GM18507 (cell line): Measurements from ENCODE around the gene PHYHIPL.

Experiments used
- DNase-seq: peaks from one replicate; pipeline ENCODE4 v3.0.0; 2011; ENCODE audit warnings: low read depth; ENCODE audit not compliant: insufficient read length; ENCODE audit errors: extremely low spot score
- FAIRE-seq: peaks from 2 replicates; lab custom pipeline; 2011; peaks lifted over from hg19 to GRCh38; lab: Jason Lieb, UNC

Gene PHYHIPL

DNA sequence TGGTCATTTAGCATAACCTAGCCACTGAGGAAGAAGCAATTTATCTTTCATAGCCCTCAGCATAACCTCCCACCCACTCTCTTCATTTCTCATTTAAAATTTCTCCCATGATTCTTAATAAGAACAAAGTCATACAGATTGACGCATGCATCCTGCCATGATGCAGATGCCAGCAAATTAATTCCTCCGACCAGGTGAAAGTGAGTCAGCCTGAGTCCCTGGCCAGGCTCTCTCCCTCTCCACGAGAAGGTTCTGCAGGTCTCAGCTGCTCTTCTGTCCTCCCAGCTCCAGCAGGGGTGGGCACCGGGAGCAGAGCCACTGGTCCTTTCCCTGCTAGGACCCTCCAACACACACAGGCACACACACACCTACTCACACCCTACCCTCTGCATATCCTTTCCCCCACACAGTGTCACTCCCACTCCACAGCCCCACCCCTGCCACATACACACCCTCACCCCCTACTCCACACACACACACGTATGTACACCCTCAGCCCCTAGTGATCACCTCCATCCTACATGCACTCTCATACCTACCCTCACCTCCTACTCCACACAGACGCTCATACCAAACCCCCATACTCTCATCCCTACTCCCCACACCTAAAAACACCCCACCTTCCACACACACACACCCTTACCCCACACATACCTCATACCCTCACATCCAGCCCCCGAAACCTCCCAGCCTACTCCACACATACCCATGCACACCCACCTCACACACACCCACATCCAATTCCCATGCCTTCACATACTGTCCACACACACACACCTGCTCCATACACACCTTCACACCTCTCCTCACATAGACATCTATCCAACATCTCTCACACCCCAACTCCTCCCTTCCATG lies 107.9 kb downstream of the PHYHIPL start:
- FAIRE-seq (no peak), DNase-seq (no peak)

DNA sequence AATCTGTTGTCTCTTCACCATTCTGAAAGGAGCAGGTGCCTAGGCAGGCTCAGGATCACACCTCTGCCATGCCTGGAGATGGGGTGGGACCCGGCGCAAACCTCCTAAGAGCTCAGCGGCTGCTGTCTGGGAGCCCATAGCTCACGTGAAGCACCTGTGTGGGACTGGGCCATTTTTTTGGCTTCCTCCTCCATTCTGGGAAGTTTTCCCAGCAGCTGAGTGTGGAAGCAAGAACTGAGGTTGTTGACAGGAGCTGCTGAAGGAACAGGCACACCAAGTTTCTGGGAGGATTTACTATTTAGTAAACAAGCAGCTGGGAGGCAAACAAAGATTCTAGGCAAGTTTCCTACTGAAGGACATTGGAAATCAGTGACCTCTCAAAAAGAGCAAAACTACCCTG lies 108.6 kb downstream of the PHYHIPL start:
- FAIRE-seq, result no peak

DNA sequence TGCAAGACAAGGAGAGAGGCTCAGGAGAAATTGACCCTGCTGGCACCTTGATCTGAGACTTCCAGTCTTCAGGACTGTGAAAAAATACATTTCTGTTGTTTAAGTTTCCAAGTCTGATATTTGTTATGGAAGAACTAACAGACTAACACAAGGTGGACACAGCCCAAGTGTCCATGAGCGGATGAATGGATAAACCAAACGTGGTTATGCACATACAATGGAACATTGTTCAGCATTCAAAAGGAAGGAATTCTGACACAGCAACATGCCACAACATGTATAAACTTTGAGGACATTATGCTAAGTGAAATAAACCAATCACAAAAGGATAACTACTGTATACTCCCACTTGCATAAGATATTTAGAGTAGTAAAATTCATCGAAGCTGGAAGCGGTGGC lies 109.4 kb downstream of the PHYHIPL start:
- DNase-seq (no peak), FAIRE-seq (no peak)

More for the DNA sequence above, 108.6 kb downstream of the PHYHIPL start:
- DNase-seq, result no peak

DNA sequence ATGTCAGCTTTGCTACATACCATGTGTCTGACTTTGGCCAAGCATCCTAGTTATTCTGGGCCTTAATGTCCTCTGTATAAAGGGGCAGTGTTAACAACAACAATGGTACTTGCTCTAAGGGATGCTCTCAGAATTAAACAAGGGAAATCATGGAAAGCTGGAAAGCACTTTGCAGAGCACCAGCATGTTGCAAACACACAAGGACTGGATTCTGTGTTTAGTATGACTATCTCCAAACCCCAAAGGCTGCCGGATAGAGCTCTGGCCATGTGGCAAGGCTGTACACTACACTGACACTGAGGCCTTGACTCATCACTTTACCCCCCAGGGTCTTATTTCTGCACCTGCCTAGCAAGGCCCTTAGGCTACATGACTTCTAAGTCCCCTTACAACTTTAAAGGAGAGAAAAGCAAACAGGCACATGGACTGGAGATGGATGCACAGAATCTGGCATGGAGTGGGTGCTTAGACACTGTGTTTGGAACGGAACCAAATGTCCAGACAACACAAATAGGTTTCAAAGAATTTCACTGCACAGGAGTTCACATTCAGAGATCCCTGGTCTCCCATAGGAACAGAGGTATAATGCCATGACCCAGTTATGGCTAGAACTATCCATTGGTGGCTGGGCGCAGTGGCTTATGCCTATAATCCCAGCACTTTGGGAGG lies 111.3 kb downstream of the PHYHIPL start:
- DNase-seq (no peak), FAIRE-seq (no peak)

- no peak for DNase-seq
- no peak for FAIRE-seq
Observed at GRCh38 chr10:59289853-59290252, 113.4 kb downstream of the PHYHIPL start.

- FAIRE-seq (no peak), DNase-seq (no peak)
Observed at GRCh38 chr10:59290448-59290847, 114.0 kb downstream of the PHYHIPL start.
